H9 (cell line): ENCODE data around the gene SPTSSB. TPM values are rescaled to one million over a fixed set of nuclear protein-coding genes. Genes with fewer than 3 reads are reported as not detected.

Source experiments
- DNase-seq: peaks from one replicate; pipeline ENCODE4 v3.0.0-alpha.2; 2017
- H2AFZ ChIP-seq: one replicate; pipeline ENCODE4 v1.6.1; 2013; ENCODE audit warnings: mild to moderate bottlenecking, low read length, control low read depth, moderate library complexity
- H2AK5ac ChIP-seq: 2 replicates; pipeline ENCODE4 v1.6.1; 2013; ENCODE audit warnings: low read length, control low read depth, mixed read lengths; ENCODE audit not compliant: insufficient read length
- H2BK120ac ChIP-seq: one replicate; pipeline ENCODE4 v1.6.1; 2013; ENCODE audit warnings: low read depth, mild to moderate bottlenecking, low read length, control low read depth, inconsistent platforms; ENCODE audit not compliant: poor library complexity, severe bottlenecking
- H2BK12ac ChIP-seq: 2 replicates; pipeline ENCODE4 v1.6.1; 2013; ENCODE audit warnings: low read length, control low read depth, mixed read lengths, low read depth; ENCODE audit not compliant: insufficient read length
- H2BK15ac ChIP-seq: 2 replicates; pipeline ENCODE4 v1.6.1; 2013; ENCODE audit warnings: low read depth, low read length, control low read depth
- H2BK20ac ChIP-seq: one replicate; pipeline ENCODE4 v1.6.1; 2013; ENCODE audit warnings: low read depth, mild to moderate bottlenecking, low read length, control low read depth, inconsistent platforms; ENCODE audit not compliant: poor library complexity, severe bottlenecking
- H2BK5ac ChIP-seq: 2 replicates; pipeline ENCODE4 v1.6.1; 2013; ENCODE audit warnings: low read length, control low read depth, mixed read lengths; ENCODE audit not compliant: insufficient read length
- H3K14ac ChIP-seq: 2 replicates; pipeline ENCODE4 v1.6.1; 2013; ENCODE audit warnings: low read length, control low read depth; ENCODE audit not compliant: insufficient read depth
- H3K18ac ChIP-seq: 2 replicates; pipeline ENCODE4 v1.6.1; 2013; ENCODE audit warnings: low read depth, mild to moderate bottlenecking, mixed read lengths, low read length, control low read depth; ENCODE audit not compliant: insufficient read length
- H3K23ac ChIP-seq: 2 replicates; pipeline ENCODE4 v1.6.1; 2013; ENCODE audit warnings: low read length, control low read depth, mixed read lengths, low read depth; ENCODE audit not compliant: insufficient read length
- H3K23me2 ChIP-seq: 2 replicates; pipeline ENCODE4 v1.6.1; 2013; ENCODE audit warnings: low read depth, mild to moderate bottlenecking, mixed read lengths, low read length, control low read depth; ENCODE audit not compliant: insufficient read length, poor library complexity, severe bottlenecking
- H3K27ac ChIP-seq: 2 replicates; pipeline ENCODE4 v1.5.1; 2013; ENCODE audit warnings: low read length, control low read depth, mixed read lengths, low read depth; ENCODE audit not compliant: insufficient read length
- H3K27me3 ChIP-seq: 2 replicates; pipeline ENCODE4 v1.6.1; 2013; ENCODE audit warnings: low read length, control low read depth, inconsistent platforms; ENCODE audit not compliant: insufficient read depth
- H3K4ac ChIP-seq: 2 replicates; pipeline ENCODE4 v1.6.1; 2013; ENCODE audit warnings: low read depth, mild to moderate bottlenecking, control low read depth, inconsistent platforms, low read length, moderate library complexity
- H3K4me1 ChIP-seq: 2 replicates; pipeline ENCODE4 v1.6.1; 2013; ENCODE audit warnings: low read length, control low read depth, inconsistent platforms; ENCODE audit not compliant: insufficient read depth
- H3K4me2 ChIP-seq: 2 replicates; pipeline ENCODE4 v1.6.1; 2013; ENCODE audit warnings: low read length, control low read depth, mixed read lengths; ENCODE audit not compliant: insufficient read length, insufficient read depth
- H3K56ac ChIP-seq: 2 replicates; pipeline ENCODE4 v1.6.1; 2013; ENCODE audit warnings: low read depth, mild to moderate bottlenecking, mixed read lengths, low read length, control low read depth; ENCODE audit not compliant: insufficient read length
- H3K79me1 ChIP-seq: 2 replicates; pipeline ENCODE4 v1.6.1; 2013; ENCODE audit warnings: low read depth, mild to moderate bottlenecking, moderate library complexity, low read length, control low read depth, inconsistent platforms; ENCODE audit not compliant: insufficient read depth, poor library complexity, severe bottlenecking
- H3K79me2 ChIP-seq: 2 replicates; pipeline ENCODE4 v1.6.1; 2013; ENCODE audit warnings: low read length, control low read depth, inconsistent platforms; ENCODE audit not compliant: insufficient read depth
- H3K9ac ChIP-seq: 2 replicates; pipeline ENCODE4 v1.6.1; 2013; ENCODE audit warnings: low read length, control low read depth, mixed read lengths; ENCODE audit not compliant: insufficient read length; ENCODE audit errors: extremely low read depth
- H3K9me3 ChIP-seq: one replicate; pipeline ENCODE4 v1.6.1; 2013; ENCODE audit warnings: low read depth, low read length, inconsistent platforms; ENCODE audit not compliant: control insufficient read depth
- H3T11ph ChIP-seq: one replicate; pipeline ENCODE4 v1.6.1; 2013; ENCODE audit warnings: mild to moderate bottlenecking, low read length, control low read depth, inconsistent platforms
- H4K20me1 ChIP-seq: one replicate; pipeline ENCODE4 v1.6.1; 2013; ENCODE audit not compliant: control insufficient read depth, insufficient read length, insufficient read depth
- H4K5ac ChIP-seq: 2 replicates; pipeline ENCODE4 v1.6.1; 2013; ENCODE audit warnings: low read depth, mild to moderate bottlenecking, mixed read lengths, low read length, control low read depth; ENCODE audit not compliant: insufficient read length
- H4K8ac ChIP-seq: replicated peaks from 2 replicates; pipeline ENCODE4 v1.6.1; 2013; ENCODE audit warnings: low read length, control low read depth, mixed read lengths, low read depth; ENCODE audit not compliant: insufficient read length
- H4K91ac ChIP-seq: 2 replicates; pipeline ENCODE4 v1.6.1; 2013; ENCODE audit warnings: low read depth, mild to moderate bottlenecking, moderate library complexity, mixed read lengths, low read length, control low read depth; ENCODE audit not compliant: insufficient read length
- H3K27ac Mint-ChIP-seq, 3 experiments: 2 replicates in 2 of 3; 3 replicates in 1 of 3; pipeline ENCODE4 v1.8.0; 2020 to 2021; ENCODE audit warnings: mixed read lengths in 3 of 3, mild to moderate bottlenecking in 1 of 3, moderate library complexity in 1 of 3
- H3K27me3 Mint-ChIP-seq: 2 replicates; pipeline ENCODE4 v1.8.0; 2021; ENCODE audit warnings: low read depth, mild to moderate bottlenecking, moderate library complexity, mixed read lengths
- H3K36me3 Mint-ChIP-seq, 3 experiments: 2 replicates in 2 of 3; 3 replicates in 1 of 3; pipeline ENCODE4 v1.8.0; 2020 to 2021; ENCODE audit warnings: low read depth in 3 of 3, mixed read lengths in 3 of 3; ENCODE audit not compliant: insufficient read depth in 1 of 3
- H3K4me1 Mint-ChIP-seq, 2 experiments: 2 replicates each; pipeline ENCODE4 v1.8.0; 2020; ENCODE audit warnings: mixed read lengths in 2 of 2
- H3K4me3 Mint-ChIP-seq, 2 experiments: 2 replicates in 1 of 2; 3 replicates in 1 of 2; pipeline ENCODE4 v1.8.0; 2020 to 2021; ENCODE audit warnings: mild to moderate bottlenecking in 2 of 2, mixed read lengths in 2 of 2, moderate library complexity in 1 of 2
- H3K9me3 Mint-ChIP-seq, 2 experiments: 2 replicates in 1 of 2; 3 replicates in 1 of 2; pipeline ENCODE4 v1.8.0; 2020; ENCODE audit warnings: mild to moderate bottlenecking in 2 of 2, mixed read lengths in 2 of 2, moderate library complexity in 1 of 2
- CTCF ChIP-seq: fragments of 200-600 bp; sonication (generic); conservative IDR thresholded peaks from 3 replicates; pipeline ENCODE4 v1.8.0; 2021; ENCODE audit warnings: antibody characterized with exemption, mild to moderate bottlenecking
- WGBS: extraction: QIAGEN DNeasy Blood & Tissue Kit; methylation state at CpG from one replicate; pipeline ENCODE4 v1.1.7; 2013; ENCODE audit warnings: missing lambda C conversion rate, low lambda C conversion rate, mixed read lengths; ENCODE audit not compliant: insufficient read length; ENCODE audit errors: extremely low coverage; 5-methylcytosine and 5-hydroxymethylcytosine counted together
- total RNA-seq: library from RNA; stranded (reverse); gene quantifications from 2 replicates; pipeline ENCODE4 v1.2.1, GENCODE V29; 2021

The SPTSSB gene
- total RNA-seq, 1 experiment from 2014 or later = 3.5 TPM

GRCh38 chr3:161348796-161349400 lies 22.4 kb downstream of the SPTSSB start:
- Histone ChIP-seq H3T11ph (no peak overlapping the region), H4K8ac (no peak overlapping the region), H2BK20ac (no peak overlapping the region), H3K4ac (no peak overlapping the region), H3K27me3 (no peaks in the 10 kb centered on the region), H3K23ac (no peak overlapping the region), H3K18ac (no peak overlapping the region), H4K5ac (no peak overlapping the region), H2BK120ac (no peak overlapping the region), H3K56ac (no peak overlapping the region), H3K9ac (no peak overlapping the region), H4K91ac (no peak overlapping the region), H3K27ac (no peak overlapping the region), H2BK5ac (no peak overlapping the region), H2AFZ (no peak overlapping the region), H3K4me1 (no peaks in the 10 kb centered on the region), H4K20me1 (no peaks in the 10 kb centered on the region), H3K23me2 (no peaks in the 10 kb centered on the region), H2AK5ac (no peak overlapping the region), H3K4me2 (no peak overlapping the region), H2BK12ac (no peak overlapping the region), H3K14ac (no peak overlapping the region), H3K79me2 (no peaks in the 10 kb centered on the region), H2BK15ac (no peak overlapping the region), H3K79me1 (no peaks in the 10 kb centered on the region), H3K9me3 (no peaks in the 10 kb centered on the region)
- no peaks in the 10 kb centered on the region for H3K36me3 Mint-ChIP-seq
- WGBS = no CpG with 5 or more reads among the region's 2 CpGs
- no peaks in the 10 kb centered on the region for H3K9me3 Mint-ChIP-seq
- H3K4me3 Mint-ChIP-seq = no peak overlapping the region
- peaks cover 0 to 5% of the 10 kb centered on the region in 2 experiments for H3K4me1 Mint-ChIP-seq
- H3K27ac Mint-ChIP-seq = no peak overlapping the region
- no peak for DNase-seq
- no peak for TF ChIP-seq CTCF
- no peaks in the 10 kb centered on the region for H3K27me3 Mint-ChIP-seq
